Stimulated activated CD4-positive, alpha-beta T cell treated with anti-CD3 and anti-CD28 coated beads, Interleukin-1b, Interleukin-23, amount 100 ng/mL, for 24 hours (primary cell): Measurements from ENCODE around the gene TINCR.

ENCODE experiments used
- DNase-seq, 4 experiments: peaks; one replicate each; pipeline ENCODE4 v3.0.0-alpha.2; 2020; ENCODE audit warnings: low read depth in 4 of 4, low spot score in 1 of 4

The TINCR gene

DNA sequence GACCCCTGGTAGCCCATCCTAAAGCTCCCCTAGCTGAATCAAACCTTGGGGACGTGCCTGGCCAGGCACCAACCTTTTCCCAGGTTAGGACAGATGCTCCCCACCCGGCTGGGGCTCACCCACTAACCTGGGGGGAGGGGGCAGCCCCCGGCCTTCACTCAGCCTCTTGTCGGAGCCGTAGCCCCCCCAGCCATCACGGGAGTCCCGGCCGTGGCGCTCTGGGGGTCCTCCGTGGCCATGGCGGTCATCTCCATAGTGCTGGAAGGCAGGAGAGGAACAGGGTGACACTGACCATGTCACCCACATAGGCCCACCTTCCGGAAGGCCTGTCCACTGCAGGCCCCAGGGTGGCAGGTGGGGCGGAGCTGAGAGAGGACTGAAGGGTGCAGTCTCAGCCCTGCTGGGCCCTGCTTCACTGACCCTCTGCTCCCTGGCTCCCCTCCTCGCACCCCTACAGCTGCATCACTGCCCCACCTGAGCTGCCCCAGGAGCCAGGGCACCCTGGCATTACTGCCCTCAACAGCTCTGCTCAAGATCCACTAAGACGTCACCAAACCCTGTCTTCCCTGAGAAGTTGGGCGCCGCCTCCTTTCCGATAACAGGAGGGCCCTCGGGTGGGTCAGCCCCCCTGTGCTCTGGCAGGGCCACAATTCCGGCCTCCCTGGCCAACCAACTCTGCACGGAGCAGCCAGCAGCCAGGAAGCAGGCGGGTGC, 22.6 kb upstream of the TINCR start:
- DNase-seq: no peak

DNA sequence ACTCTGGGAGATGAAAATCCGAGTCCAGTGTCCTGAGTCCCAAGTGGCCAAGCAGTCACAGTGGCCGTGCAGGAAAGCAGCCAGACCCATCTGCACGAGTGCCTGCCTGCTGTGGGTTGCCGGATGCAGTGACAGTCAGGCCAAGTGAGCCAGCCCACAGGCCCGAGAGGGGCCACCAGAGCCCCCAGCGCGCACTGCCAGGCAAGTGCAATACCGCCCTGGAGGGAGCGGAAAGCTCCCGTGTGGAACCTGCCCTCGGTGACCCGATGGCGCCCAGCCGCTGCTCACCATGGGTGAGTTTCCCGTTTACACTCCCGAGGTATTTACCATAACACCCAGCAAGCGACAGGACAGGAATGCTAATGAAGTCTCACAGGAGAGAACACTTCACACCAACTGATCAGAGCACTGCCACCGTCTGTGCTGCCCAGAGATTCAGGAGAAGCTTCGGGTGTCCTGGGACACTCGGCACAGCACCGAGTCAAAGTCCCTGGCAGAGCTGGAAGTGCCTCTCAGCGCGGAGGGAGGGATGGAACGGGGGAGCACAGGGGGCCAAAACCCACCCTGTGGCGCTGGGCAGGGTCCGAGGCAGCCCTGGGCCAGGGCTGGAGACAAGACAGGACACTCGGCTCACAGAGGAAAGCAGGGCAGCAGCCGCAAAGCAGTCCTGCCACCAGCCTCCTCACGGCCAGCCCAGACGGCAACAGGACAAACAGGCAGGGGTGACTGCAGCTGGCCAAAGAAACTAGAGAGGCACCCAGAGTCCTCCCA, 21.3 kb upstream of the TINCR start:
- no peak for DNase-seq

DNA sequence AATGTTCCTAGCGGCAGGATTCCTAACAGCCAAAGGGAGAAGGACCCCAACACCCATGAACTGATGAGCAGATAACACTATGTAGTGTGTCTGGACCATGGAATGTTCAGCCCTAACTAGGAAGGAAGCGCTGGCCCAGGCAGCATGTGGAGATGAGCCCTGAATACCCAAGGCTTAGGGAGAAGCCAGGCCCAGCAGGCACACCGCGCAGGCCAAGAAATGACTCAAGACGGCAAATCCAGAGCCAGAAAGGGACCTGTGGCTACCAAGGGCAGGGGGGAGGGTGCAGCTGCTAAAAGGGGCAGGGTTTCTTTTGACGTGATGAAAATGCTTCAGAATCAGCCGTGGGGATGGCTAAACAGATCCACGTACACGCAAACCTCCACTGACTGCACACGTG, 20.7 kb upstream of the TINCR start:
- no peak for DNase-seq

DNA sequence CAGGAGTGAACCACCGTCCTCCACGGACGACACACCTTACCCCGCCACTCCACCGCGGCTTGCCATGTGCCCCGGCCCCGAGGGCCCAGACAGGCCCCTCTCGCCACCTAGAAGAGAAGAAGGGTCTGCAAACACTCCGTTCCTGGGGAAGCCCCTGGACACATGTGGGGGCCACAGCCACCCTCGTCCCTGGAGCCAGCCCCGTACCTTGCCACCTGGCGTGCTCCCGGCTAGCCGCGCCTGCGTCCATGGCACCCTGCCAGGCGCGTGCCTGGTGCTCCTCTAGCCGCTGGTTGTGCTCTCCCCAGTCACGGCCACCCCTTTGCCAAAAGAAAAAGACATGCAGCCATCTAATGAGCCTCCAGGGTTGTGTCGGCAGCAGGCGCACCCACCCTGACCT, 19.9 kb upstream of the TINCR start:
- DNase-seq: no peak

DNA sequence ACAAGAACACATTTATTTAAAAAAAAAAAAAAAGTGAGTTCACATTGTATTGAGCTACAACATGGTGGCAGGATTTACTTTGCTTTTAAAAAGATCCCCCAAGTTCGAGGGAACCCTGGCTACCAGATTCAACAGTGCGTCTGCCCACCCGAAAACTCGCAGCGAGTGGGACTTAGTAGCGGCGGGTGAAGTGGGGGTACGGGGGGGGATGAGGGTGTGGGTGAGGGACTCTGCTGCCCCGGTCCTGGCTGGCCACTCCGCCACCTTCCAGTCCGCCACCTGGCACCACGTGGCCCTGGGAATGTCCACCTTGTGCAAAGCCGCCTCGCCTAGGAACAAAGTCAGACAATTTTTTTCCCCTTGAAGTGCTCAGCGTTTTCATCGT, 19.3 kb upstream of the TINCR start:
- DNase-seq: no peak

DNA sequence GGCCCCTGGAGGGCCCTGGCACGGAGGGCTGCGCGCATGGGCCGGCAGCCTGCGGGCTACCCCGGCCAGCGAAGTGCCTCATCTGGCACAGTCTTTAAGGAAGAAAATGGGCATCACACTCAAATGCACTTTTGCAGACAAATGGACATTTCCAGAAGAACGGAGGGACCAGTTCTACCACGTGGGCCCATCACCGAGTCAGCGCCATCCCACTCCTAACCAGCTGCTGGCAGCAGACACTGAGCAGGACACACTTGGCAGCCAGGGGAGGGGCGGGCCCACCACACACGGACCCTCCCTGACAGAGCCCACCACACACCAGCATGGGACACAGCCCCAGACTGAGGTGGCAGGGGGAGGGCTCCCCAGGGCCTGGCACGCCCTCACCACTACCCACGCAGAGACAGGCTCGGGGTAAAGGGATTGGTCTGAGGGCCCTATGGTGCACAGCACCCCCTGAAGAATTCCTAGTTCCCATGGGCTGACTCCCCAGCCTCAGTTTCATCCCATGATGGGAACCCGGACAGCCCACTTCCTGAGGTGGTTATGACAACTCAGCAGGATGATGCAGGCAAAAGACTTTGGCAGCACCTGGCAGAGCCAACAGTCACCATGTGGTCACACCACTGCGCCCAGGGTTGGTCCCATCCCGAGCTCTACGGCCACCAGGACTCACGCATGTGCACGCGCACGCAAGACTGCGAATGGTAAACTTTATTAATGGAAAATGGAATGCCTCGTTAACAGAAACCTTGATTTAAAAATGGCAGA, 18.7 kb upstream of the TINCR start:
- no peak for DNase-seq

DNA sequence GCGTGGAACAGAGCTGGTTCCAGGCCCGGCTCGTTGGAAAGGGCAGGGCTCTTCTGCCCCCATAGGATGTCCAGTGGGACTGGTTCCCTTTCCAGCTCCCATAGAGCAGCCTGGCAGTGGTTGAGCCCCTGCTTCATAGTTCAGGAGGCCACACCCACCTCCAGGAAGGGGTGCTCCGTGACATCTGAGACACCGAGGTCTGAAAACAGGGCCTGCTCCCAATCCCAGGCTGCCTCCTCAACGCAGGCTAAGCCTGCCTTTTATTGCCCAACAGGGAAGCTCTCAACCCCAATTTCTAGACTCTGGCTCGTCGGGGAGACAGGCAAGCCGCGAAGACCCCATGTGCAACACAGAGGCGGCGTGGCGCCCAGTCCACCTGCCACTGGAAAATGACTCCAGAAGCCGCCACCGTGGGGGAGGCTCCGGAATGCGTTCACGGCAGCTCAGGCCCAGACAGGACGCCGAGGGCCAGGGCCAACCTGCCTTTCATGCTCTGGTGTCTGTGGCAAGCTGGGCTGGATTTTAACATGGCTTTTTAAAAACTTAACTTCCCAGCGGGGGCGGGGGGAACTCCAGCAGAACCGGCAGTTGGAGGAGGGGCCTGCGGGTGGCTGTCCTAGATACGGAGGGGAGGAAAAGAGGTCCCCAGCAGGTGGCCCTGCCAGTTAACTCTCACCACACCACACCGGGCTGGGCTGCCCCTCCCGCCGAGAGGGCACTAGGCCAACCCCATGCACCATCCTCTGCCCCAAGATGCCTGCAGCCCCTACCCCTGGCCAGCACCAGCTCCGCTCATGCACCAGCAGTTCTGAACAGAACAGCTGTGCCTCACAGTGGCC, 17.9 kb upstream of the TINCR start:
- peak; percentile 5 to 34 (median 9) for DNase-seq

DNA sequence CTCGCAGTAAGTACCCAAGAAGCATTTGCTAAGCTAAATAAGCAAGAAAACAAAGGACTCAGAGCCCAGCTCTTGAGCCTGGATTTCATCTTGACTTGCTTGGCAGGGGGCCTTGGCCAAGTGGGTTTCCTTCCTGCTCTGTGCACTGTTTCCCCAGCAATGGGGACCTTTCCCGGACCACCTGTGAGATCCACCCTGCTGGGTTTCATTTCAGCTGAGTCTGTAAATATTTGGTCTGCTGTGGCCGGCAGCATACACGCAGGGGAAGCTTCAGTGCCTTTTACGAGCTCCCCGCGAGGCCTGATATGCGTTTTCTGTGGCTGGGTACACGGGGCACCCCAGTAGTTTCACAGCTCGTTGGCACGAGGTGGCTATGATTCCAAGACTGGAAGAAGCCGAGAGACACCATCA, 12.4 kb upstream of the TINCR start:
- DNase-seq: no peak

DNA sequence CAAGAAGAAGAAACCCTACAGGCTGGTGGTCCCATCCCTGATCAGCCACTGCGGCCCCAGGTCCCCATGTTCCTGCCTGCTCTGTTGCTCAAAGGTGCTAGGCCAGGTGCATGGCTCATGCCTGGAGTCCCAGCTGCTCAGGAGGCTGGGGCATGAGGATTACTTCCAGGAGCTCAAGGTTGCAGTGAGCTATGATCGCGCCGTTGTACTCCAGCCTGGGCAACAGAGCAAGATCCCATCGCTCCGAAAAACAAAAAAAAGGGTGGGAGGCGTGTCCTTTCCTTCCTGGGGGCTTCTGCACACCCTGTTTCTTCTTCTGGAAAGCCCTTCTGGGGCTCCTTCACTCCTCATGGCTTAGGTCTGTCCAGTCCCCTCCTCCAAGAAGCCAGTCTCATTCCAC, 11.9 kb upstream of the TINCR start:
- DNase-seq: no peak

DNA sequence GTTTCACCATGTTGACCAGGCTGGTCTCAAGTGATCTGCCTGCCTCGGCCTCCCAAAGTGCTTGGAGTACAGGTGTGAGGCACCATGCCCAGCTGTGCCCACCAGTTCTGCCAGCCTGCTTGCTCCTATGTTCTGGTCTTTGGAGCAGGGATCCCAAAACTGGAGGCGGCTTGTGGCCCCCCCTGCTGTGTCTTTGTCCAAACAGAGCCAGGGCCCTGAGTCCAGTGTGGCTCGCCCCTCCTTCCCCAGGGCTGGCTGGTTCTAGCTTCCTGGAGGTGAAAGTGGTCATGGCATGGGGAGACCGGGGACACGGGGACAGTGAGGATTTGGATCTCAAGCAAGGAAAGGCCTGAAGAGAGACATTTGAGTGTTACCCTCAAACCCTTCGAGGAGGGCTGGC, 11.5 kb upstream of the TINCR start:
- DNase-seq: no peak

DNA sequence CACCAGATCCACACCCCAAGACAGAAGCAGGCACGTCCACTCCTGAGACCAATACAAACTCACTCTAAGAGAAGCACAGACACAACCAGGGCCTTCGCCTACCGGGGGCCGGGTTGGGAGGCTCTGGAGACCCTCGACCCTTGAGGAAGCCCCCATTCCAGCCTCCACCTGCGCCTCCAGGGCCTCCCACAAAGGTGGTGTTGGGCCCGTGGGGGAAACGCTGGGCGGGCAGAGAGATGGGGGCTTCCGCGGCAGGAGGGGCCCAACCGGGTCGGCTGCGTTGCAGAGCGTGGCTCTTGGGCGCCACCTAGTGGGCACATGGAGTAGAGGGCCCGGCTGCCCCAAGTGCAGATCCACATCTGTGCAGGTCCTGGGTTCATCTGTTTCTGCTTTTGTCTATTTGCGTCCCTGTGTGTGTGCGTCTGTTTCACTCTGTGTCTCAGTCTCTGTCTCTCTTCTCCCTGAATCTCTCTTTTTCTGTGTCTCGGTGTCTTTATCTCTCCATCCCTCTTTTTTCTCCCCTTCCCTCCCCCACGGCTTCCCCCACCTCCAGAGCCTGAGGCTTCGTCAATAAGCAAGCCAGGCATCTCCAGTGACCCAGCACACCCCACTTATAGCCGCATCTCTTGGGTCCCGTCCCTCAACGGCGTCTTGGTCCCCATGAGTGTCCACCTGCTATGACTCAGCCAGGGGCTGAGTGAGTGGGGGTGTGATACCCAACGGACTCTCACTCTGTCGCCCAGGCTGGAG, 10.5 kb upstream of the TINCR start:
- peak; percentile 52 to 67 (median 58) for DNase-seq

DNA sequence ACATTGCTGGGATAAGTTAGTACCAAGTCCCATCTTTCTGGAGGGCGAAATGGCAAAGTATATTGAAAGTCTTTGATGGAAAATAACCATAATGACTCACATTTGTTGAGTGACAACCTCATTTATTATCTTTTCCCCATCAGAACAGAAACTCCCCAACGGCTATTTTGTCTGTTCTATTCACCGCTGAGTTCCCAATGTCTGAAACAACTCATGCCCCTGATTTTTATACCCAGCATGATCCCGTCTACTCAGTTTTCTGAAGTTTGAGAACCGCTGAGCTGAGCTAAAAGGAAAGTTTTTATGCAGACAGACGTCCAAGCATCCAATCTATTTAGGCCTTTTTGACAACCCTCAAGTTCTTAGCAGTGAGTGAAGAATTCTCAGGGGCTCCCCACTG, 7.8 kb upstream of the TINCR start:
- no peak for DNase-seq

DNA sequence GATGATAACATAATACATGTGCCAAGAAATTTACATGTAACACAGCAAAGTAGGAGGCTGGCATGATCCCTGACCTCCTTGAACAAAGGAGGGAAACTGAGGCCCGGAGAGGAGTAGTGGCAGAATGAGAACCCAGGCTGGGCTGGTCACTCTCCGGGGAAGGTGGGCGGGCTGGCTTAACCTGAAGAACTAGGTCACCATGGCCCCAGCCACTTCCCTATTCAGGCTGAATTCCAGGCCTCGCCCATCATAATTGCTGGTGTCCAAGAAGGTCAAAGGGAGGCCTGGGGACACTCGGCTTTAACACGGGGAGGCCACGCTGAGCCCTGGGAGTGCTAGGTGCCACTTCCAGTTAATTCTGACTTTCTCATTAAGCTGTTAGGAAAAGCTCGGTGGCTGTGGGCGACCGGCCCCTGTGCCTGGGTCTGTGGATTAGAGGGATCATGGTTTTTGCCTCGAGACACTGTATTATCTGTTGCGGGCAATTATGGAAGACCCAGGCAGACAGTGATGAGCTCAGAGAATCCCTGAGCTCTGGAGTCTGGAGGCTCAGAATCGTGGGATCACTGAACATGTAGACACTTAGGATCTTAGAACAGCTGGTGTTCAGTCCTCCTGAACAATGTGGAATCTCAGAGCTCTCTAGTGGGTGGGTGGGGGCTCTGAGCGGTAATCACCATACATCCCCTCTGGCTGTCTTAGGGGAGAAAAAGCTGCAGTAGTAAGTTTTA, 5.0 kb upstream of the TINCR start:
- DNase-seq: no peak

DNA sequence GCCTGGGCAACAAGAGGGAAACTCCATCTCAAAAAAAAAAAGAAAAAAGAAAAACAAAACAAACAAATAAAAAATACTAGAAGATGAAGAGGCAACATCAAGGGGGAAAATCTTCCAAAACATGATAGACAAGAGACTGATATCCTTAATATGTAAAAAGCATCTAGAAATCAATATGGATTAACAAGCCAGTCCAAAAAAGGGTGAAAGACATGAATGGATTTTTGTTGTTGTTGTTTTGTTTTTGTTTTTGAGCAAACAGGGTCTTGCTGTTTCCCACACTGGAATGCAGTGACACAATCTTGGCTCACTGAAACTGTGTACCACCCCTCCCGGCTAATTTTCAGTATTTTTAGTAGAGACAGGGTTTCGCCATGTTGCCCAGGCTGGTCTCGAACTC, 4.0 kb upstream of the TINCR start:
- DNase-seq: no peak

DNA sequence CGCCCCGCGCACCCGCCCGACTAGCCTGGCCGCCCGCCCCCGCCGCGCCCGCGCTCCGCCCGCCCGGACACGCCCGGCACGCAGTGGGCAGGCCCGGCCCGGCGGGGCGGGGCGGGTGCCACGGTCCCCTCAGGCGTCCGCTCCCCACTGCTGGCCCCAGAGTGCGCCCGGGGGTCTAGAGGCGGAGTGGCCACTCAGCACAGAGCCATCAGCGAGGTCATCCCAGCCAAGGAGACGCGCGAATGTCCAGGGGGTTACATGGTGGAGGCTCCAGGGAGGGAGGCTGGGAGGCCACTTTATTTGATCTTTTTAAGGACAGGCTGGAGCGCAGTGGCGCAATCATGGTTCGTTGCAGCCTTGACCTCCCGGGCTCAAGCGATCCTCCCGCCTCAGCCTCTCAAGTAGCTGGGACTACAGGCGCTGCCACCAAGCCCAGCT, 236 bp upstream of the TINCR start:
- DNase-seq: no peak

DNA sequence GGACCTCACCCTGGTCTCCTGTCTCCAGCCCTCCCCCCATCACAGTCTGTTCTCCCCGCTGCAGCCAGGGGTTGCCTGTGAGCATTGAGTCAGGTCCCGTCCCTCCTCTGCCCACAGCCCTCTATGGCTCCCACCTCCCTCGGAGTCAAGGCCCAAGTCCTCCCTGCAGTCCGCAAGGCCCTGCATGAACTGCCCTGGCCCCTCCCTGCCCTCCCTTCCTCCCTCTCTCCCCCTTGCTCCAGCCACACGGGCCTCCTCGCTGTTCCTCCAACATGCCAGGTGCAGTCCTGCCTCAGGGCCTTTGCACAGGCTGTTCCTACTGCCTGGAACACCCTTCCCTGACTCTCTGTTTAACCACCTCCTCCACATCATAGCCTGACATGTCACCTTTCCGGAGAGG, 2.8 kb downstream of the TINCR start:
- DNase-seq: no peak

DNA sequence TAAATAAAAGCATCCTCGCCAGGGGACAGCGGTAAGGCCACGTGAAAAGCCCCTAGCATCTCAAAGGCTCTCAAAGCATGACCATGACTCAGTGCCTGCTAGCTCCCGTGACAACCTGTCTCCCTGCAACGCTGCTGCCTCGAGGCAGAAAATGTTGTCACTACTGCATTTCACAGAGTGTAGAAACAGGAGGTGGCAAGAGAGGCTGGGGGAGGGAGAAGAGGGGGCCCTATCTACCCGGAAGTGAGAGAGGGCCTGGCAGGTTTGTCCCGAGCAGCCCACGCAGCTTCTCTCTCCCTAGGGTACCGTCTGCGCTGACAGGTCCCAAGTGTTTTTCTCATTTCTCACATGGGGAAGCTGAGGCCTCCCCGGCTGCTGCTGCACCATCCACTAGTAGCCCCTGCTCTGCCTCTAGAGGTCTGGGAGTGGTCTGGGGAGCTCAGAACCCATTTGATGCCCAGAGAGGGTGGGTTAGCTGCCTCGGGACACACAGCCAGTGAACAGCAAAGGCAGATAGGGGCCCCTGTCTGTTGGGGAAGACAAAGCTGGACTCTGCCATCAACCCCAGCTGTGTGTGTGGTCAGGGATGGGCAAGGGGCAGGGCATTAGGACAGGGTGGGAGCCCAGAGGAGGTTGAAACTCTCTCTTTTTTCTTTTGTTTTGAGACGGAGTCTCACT, 3.7 kb downstream of the TINCR start:
- no peak for DNase-seq

DNA sequence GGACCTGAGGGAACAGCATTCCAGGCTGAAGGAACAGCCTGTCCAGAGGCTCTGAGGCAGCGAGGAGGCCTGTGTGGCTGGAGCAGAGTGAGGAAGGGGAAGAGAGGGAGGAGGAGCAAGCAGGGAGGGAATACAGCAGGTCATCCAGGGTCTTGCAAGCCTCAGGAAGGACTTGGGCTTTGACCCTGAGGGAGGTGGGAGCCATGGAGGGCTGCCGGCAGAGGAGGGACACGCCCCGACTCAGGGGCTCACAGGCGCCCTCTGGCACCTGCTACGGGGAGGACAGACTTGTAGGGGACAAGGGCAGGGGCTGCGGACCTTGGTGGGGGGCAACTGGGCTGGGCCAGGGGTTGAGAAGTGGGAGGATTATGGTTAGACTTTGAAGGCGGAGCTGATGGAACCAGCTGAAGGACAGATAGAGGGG, 4.7 kb downstream of the TINCR start:
- DNase-seq: no peak

DNA sequence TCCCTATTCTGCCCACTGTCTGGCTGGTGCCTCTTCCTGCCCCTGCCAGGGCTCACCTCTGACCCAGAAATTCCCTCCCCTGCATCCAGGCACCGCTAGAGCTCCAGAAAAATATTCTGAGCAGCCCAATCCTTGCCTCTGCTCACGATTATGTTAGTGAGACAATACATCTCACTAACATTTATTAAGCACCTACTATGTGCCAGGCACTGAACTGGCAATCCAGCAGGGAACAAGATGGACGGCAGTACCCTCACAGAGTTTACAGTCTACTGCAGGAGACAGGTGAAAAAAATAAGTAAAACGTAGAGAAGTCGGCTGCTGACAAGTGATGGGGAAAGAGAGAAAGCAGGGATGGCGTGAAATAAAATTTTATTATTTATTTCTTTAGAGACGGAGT, 5.5 kb downstream of the TINCR start:
- DNase-seq: no peak
